GM21423 (cell line): ENCODE results near the gene SYTL3.

Experiments
- ATAC-seq: cut with Tn5 transposase; IDR thresholded peaks from one replicate; pipeline ENCODE4 v1.9.1; 2021; ENCODE audit warnings: mild to moderate bottlenecking, moderate library complexity; ENCODE audit not compliant: unreplicated experiment

The SYTL3 gene

DNA sequence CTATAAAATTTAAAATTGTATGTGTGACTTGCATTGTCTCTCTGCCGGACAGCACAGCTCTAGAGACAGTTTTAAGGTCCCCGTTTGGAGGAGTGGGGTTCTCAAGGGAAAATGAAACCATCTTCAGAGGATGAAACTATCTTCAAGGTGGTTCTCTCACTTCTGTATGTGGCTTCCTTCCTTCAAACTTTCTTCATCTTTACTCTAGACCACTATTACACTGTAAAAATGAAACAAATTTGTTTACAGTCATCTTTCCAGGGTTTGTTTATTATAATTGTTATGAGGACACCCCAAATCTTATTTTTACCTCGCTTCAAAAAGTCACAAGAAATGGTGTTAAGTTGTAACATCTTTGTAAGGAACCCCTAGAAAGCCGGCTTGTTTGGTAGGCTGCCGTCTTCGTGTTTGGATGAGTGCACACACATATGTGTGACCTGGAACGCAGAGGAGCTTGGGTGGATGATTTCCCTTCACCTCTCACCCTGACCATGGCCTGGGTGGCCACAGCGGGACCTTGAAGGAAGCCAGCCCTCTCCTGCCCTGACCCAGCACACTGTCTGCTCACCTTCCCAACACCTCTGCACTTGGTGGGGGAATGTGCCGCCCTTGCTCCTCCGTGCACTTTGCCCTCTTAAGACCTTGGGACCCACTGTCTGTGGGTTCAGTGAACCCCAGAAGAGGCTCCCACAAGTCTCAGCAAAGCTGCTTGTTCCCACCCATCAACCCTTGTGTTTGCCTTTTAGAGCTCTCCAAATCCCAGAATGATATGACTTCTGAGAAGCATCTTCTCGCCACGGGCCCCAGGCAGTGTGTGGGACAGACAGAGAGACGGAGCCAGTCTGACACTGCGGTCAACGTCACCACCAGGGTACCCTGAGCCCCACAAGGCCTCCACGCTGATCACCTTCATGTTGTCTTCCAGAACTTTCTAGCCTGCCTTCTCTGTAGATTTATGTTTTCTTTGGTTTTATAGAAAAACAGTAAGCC, 67.8 kb downstream of the SYTL3 start:
- ATAC-seq: peak; percentile 62

DNA sequence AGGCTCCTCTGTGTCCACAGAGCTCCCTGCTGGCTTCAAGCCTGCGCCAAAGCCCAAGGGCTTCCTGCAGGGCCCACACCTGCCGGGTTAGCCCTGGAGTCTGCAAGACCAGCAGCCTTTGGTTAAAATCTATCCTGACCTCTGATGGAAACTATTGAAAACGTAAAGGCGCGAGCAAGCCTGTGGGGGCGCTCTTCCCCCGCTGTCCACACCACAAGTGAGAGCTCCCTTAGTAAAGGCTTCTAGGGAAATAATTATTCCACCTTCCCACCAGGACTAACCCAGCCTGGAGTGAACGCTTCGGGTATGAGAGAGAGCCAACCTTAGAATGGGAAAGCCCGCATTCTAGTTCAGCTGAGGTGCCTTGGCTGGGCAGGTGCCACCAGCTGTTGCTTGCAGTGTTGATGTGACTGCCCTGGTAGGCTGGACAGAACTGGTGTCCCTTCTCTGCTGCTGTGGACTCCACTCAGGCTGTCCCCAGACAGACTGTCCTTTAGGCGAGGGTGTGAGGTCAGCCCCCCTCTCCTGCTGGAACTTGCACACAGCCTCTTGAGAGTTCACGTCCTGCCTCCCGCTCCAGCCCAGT, 68.7 kb downstream of the SYTL3 start:
- ATAC-seq: no peak

DNA sequence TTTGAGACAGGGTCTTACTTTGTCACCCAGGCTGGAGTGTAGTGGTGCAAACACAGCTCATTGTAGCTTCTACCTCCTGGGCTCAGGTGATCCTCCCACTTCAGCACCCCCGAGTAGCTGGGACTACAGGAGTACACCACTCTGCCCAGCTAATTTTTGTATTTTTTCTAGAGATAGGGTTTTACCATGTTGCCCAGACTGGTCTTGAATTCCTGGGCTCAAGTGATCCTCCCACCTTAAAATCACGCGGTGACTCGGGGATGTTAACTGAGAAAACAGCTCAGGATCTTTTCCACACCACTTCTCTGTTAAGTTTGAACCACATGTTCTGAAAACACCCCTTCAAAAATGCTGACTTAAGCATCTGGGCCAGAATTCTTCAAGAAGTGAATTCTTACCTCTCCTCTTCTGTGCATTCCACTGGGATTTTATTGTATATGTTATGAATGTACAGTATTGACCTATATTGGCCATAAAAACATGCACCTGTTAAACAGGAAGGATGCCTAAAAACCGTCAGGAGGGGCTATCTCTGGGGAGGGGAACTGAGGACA, 72.4 kb downstream of the SYTL3 start:
- ATAC-seq: no peak

DNA sequence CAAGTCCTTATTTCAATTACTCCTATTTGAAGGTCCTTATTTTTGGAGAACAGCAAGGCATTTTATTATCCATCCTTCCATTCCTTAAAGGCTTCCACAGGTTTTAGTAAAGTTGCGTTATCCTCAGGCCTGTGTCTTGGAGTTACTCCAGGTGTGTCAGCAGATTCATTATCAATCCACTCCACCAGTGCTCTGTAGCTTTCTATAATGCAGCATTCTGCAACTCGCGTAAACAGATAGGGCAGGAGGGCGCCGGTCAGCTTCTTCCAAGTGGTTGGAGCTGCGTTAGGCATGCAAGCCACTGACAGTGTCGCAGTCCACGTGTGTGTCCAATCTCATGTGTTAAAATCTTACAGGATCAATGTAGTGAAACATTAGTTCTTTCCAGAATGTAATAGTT, 75.8 kb downstream of the SYTL3 start:
- no peak for ATAC-seq

DNA sequence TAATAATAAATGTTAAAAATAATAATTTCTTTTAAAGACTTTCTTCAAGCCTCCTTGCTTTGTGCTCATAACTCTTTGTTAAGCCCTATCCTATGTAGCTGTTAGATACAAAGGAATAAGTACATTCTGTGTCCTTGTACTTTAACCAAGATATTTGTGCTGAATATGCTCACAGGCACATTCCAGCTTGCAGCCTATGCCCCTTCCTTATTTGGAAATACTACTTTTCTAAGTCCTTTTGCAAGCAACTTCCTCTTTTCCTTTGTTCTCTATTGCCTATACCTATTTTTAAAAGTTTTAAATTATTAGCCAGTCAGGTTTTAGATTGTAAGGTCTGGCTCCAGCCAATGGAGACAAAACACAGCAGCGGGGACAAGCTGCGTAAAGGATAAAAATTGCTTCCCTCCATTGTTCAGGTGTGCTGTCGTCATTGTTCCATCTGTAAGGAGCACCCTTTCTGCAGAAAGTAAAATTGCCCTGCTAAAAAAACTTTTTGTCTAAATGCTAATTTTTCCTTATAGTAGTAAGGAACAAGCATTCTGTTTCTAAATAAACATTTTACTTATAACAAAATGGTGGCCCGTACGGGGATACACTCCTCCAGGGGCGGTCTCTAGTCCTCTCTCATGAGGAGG, 80.2 kb downstream of the SYTL3 start:
- ATAC-seq: no peak

DNA sequence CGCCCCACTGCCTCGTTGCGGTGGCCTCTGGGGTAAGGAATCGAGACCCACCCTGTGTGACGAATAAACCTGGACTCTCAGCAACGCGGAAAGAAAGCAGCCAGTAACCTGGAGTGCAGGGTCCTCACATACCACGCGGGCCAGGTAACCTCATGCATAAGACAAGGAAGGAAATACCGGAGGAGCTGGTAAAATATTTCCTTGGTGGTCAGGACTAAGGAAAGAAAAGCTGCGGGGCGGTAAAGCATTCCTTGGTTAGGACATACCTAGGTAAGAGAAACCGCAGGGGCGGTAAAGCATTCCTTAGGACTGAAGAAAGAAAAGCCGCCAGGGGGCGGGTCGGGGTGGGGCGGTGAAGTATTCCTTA, 80.7 kb downstream of the SYTL3 start:
- ATAC-seq: no peak

DNA sequence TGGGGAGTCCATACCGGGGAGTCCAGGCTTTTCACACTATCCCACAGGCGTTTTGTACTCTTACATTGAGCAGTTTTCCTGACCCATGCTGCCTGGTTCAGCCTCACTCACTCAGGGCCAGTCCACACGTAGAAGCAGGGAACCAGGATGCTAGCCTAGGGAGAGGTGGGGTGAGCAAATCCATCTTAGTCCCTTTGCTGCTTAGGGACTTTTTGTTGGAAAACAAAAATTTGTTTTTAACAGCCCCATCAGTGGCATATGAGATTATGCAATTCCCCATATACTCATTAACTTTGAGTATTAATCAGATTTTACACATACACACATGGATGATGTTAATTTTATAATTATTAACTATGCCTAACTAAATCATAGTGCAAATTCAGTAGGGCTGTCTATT, 85.2 kb downstream of the SYTL3 start:
- ATAC-seq: no peak

DNA sequence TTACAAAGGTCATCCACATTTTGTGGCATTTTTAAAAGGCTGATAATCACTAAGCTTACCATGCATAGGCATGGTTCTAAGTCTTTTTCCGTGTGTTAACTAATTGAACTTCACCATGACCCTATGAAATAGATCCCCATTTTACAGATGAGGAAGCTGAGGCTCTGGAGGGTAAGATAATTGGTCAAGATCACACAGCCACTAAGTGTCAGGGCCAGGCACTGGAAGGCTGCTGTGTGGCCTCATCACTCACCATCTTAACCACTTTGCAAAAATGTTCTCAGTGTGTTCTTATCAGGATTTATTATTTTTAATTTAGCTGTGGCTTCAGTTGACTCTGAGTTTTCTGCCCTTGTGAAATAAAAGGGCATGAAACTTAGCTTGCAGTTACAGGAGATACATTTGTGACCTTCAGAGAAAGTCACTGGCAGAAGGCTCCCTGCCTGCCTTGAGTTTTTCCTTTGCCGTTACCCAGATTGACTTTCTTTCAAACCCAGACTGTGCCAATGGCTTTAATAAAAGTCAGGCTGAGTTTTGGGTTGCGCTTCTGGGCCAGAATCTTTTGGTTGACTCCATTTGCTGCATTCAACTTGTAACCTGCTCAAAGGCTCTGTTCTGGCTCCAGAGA, 87.3 kb downstream of the SYTL3 start:
- ATAC-seq: no peak

DNA sequence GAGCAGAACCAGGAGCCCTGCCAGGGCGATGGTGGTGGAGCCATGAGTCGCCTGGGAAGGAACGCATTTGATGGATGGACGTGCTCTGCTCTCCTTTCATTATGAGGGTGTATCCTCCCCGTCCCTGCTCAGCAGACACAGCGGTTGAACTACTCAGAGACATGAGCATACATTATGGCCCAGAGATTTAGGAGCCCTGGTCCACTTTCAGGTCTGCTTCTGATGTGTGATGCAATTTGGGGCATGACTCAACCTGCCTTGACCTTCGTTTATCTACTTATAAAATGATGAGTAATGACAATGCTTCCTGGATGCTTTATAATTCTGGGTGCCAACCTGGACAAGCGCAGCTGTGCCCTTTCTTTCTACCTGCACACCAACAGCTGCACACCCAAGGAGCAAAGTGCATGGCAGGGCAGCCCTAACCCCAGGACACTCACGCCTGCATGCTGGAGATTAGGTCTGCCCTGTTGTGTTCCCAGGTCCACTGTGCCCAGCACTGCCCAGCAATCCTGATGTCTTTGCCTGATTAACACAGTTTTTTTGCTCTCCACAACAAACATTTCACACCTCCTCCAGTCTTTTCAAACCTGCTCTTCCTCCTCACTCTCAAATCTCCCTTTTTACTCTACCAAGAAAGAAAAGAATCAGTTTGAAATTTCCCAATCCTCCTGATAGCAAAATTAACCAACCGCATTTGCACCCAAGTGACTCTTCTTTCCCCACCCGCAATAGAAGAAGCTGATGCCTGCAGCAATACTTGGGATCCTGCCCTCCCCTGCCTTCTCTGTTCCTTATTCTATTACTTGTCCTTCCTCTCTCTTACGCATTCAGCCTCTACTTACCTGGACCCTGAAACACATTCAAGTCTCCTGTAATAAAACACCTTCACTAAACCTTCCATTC, 88.1 kb downstream of the SYTL3 start:
- no peak for ATAC-seq

DNA sequence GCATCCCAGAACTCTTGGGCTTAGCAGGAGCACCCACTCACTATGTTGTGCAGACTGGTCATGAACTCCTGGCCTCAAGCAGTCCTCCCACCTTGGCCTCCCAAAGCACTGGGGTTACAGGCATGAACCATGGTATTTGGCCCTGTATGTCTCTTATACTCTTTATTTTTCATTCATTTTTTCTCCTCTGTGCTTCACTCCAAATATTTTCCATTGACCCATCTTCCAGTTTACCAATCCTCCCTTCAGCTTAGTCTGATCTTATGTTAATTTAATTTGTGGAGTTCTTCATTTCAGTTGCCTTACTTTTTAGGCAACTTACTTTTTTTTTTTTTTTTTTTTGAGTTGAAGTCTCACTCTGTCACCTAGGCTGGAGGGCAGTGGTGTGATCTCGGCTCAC, 89.8 kb downstream of the SYTL3 start:
- ATAC-seq: no peak

DNA sequence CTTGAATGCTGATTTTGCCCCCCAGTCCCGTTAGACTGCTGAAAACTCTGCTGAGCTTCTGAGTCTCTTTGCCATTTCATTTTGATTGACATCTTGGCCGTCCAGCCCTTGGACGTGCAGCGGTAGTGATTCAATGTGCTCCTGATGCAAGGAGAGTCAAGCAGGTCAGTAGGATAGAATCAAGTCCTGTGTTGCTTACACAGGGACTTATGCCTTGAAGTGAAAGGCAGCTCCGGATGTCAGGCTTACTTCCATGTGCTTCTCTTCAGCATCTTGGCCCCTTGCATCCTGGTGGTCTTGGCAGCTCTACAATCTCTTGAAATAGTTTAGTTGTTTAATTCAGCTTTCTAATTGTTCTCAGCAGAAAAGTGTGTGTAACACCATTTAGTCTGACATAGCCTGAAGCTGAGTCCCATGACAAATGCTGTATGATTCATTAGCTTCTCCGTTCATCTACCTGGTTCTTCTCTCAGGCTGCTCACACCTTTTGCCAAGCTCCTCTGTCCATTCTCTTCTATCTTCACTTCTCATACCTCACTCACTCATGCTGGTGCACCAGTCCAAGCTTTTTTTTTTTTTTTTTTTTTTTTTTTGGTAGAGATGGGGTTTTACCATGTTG, 93.3 kb downstream of the SYTL3 start:
- no peak for ATAC-seq

DNA sequence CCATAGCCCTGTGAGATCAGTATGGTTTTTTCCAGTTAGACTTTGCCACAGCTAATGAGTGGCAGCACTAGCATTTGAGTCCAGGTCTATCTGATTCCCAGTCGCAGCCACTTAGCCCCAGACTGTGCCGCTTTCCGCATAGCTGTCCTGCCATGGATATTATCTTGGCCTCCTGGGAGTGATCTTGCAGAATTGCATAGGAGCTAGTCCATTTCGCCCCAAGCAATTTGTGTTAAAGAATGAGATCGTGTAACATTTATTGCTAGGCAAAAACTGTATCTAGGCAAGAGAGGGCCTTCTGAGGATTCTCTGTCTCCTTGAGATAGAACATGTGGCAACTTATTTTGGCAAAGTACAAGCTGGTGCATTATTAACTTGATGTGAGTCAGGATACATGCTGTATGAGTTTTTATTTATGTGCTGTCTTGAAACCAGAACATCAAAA, 95.2 kb downstream of the SYTL3 start:
- no peak for ATAC-seq

DNA sequence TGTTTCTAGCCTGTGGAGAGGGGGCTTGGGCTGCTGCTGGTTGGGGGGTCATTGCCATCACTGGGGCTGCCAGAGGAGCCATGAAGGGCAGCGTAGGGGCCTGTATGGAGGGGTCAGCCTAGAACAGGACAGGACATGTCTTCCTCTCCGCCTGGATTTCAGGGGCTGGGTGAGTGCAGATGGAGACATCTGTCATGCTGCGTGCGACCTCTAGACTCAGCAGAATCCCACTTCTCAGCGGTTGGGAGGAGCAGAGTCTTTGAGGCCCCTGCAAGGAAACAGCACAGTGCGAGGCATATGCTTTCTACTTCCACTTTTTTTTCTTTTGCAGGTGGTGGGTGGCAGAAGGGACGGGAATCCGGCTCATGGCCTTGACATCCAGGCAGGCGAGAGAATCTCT, 101.4 kb downstream of the SYTL3 start:
- ATAC-seq: no peak

DNA sequence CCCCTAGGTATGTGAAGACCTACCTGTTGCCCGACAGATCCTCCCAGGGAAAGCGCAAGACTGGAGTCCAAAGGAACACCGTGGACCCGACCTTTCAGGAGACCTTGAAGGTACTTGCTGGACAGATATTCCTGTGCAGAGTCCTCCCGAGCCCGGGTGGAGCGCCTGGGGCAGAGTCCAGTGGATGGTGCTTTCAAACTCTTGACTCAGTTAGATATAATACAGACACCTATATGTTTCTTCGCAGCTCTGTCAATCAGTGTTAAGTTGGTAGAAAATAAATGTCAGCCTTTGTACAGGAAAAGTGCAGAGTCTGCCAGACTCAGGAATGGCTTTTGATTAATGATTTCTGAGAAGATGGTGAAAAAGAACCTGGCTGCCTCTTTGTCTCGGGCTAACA, 102.1 kb downstream of the SYTL3 start:
- no peak for ATAC-seq

DNA sequence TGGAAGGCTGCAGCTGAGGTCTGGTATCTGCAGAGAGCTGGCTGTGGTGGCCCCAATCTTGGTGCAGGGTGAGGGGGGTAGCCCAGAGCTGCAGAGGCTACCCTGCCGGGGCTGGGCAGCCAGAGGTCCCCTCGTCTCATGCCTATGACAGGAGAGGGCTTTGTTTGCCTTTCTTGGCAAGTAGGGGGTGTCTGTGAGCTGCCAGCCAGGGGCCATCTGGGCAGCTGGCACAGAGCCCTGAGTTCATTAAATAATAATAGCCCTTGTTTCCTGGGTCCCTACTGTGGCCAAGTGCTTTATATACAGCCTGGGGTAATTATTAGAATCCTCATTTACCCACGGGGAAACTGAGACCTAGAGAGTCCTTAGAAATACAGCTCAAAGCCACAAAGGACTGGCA, 102.8 kb downstream of the SYTL3 start:
- ATAC-seq: no peak

DNA sequence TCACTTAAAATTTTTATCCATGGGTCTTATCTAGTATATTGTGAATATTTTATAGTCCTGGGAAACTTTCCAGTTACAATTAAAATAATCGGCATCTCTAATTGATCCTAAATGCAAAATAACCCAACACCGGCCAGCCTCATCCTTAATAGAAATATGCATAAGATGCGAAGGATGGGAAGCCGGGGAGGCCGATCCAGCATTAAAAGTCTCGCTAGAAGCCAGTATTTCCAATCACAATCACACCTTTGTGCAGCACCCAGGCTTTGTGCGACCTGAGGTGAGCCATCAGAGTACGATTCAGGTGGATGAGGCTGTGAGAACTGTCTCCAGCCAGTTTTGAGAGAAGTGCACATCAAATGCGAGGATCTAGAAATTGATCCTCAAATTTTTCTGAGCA, 104.0 kb downstream of the SYTL3 start:
- no peak for ATAC-seq

DNA sequence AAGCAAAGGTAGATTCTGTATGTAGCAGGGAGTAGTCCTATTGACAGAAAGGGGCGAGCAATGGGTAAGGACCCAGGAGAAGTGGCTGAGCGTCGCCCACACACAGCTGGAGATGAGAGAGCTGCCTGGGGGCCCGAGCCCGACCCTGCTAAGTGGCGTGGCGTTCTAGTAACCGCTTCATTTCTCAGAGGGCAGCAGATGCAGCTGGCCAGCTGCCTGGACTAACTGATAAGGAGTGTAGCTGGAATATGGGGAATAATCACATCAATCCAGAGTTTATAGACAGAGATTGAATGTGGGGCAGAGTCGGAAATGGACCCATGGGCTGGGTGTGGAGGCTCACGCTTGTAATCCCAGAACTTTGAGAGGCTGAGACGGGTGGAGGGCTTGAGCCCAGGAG, 104.9 kb downstream of the SYTL3 start:
- ATAC-seq: no peak

DNA sequence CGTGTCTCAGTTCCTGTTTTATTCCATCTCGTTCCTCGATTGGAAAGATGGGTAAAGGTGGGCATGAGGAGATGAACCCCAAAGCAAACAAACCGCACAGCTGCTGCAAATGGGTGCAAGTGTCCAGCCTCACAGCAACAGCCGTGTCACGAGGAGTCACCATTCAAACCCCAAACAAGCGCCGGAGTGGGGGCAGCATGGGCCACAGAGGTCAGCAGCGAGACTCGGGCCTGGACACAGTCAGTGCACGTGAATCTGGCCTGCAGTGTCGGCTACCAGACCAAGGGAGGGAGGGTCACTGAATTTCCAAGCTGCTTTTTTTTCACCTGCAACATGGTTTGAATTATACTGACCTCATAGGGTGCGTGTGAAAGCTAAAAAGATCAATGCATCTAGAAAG, 105.8 kb downstream of the SYTL3 start:
- no peak for ATAC-seq

DNA sequence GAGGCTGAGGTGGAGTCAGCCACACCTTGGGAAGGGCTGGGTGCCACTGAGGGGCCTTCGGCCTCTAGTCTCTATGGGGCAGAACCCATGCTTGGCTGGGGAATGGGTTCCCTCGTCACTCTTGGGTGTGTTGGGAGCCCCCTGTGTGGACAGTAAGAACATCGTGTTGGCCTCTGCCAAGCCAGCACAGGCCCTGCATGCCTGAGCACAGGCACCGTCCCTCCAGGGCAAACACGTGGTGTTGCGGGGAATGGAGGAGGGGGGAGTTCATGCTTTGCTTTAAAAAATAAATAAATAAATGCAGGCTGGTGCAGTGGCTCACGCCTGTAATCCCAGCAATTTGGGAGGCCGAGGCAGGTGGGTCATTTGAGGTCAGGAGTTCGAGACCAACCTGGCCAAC, 106.3 kb downstream of the SYTL3 start:
- ATAC-seq: no peak
